SK-N-SH treated with all-trans-retinoic acid at 6 μM for 48 hours (cell line): ENCODE data around the gene PHPT1.

Source experiments
- ATAC-seq: fragments of 200-7000 bp; cut with Tn5 transposase; 3 replicates; pipeline ENCODE4 v1.9.1; 2020; ENCODE audit warnings: mild to moderate bottlenecking, moderate library complexity
- ARNTL ChIP-seq: fragments of 450-650 bp; formaldehyde crosslinking; IDR thresholded peaks from 2 replicates; pipeline ENCODE4 v1.5.0; 2020; ENCODE audit warnings: low read depth, mild to moderate bottlenecking, moderate library complexity, borderline replicate concordance
- CREB5 ChIP-seq: fragments of 250-450 bp; sonication (Bioruptor Pico); IDR thresholded peaks from 2 replicates; pipeline ENCODE4 v1.5.1; 2020; ENCODE audit warnings: low read depth, mild to moderate bottlenecking, moderate library complexity
- CSDC2 ChIP-seq: fragments of 250-450 bp; sonication (Bioruptor Pico); IDR thresholded peaks from 2 replicates; pipeline ENCODE4 v1.5.0; 2020; ENCODE audit warnings: mild to moderate bottlenecking, moderate library complexity
- GLIS3 ChIP-seq: fragments of 250-450 bp; sonication (Bioruptor Pico); IDR thresholded peaks from 2 replicates; pipeline ENCODE4 v1.5.0; 2020; ENCODE audit warnings: mild to moderate bottlenecking, moderate library complexity
- ISL1 ChIP-seq: fragments of 250-450 bp; sonication (Bioruptor Pico); IDR thresholded peaks from 2 replicates; pipeline ENCODE4 v2.1.2; 2022; ENCODE audit warnings: mild to moderate bottlenecking, moderate library complexity
- OSR1 ChIP-seq: fragments of 250-450 bp; sonication (Bioruptor Pico); IDR thresholded peaks from 2 replicates; pipeline ENCODE4 v1.8.0; 2022; ENCODE audit warnings: moderate library complexity, mild to moderate bottlenecking, inconsistent platforms
- POU6F1 ChIP-seq: fragments of 250-450 bp; sonication (Bioruptor Pico); IDR thresholded peaks from 2 replicates; pipeline ENCODE4 v1.8.0; 2021; ENCODE audit warnings: low read depth, mild to moderate bottlenecking, moderate library complexity, borderline replicate concordance
- PPARA ChIP-seq: fragments of 250-450 bp; sonication (Bioruptor Pico); IDR thresholded peaks from 2 replicates; pipeline ENCODE4 v1.5.0; 2020; ENCODE audit warnings: mild to moderate bottlenecking, borderline replicate concordance
- RARB ChIP-seq: fragments of 250-450 bp; sonication (Bioruptor Pico); IDR thresholded peaks from 2 replicates; pipeline ENCODE4 v1.8.0; 2021; ENCODE audit warnings: mild to moderate bottlenecking, moderate library complexity
- SNAI2 ChIP-seq: fragments of 250-450 bp; sonication (Bioruptor Pico); IDR thresholded peaks from 2 replicates; pipeline ENCODE4 v1.5.0; 2020; ENCODE audit warnings: mild to moderate bottlenecking, moderate library complexity
- TCF4 ChIP-seq: fragments of 250-450 bp; sonication (Bioruptor Pico); IDR thresholded peaks from 2 replicates; pipeline ENCODE4 v1.8.0; 2021; ENCODE audit warnings: mild to moderate bottlenecking, moderate library complexity, borderline replicate concordance
- TOX ChIP-seq: fragments of 250-450 bp; sonication (Bioruptor Pico); IDR thresholded peaks from 2 replicates; pipeline ENCODE4 v1.8.0; 2021; ENCODE audit warnings: mild to moderate bottlenecking, moderate library complexity, borderline replicate concordance
- TSHZ2 ChIP-seq: fragments of 250-450 bp; sonication (Bioruptor Pico); IDR thresholded peaks from 2 replicates; pipeline ENCODE4 v1.5.0; 2020; ENCODE audit warnings: mild to moderate bottlenecking, moderate library complexity
- ZFP3 ChIP-seq: fragments of 250-450 bp; sonication (Bioruptor Pico); IDR thresholded peaks from 2 replicates; pipeline ENCODE4 v1.5.0; 2020; ENCODE audit warnings: mild to moderate bottlenecking, moderate library complexity
- ZFP30 ChIP-seq: fragments of 450-650 bp; formaldehyde crosslinking; IDR thresholded peaks from 2 replicates; pipeline ENCODE4 v1.5.0; 2022; ENCODE audit warnings: mild to moderate bottlenecking, moderate library complexity
- ZNF565 ChIP-seq: fragments of 450-650 bp; formaldehyde crosslinking; conservative IDR thresholded peaks from 2 replicates; pipeline ENCODE4 v1.5.0; 2020; ENCODE audit warnings: low read depth, mild to moderate bottlenecking, moderate library complexity
- ZNF70 ChIP-seq: fragments of 450-650 bp; formaldehyde crosslinking; IDR thresholded peaks from 2 replicates; pipeline ENCODE4 v1.5.0; 2020; ENCODE audit warnings: mild to moderate bottlenecking, moderate library complexity
- ZNF8 ChIP-seq: fragments of 450-650 bp; formaldehyde crosslinking; IDR thresholded peaks from 2 replicates; pipeline ENCODE4 v1.5.0; 2020; ENCODE audit warnings: mild to moderate bottlenecking, moderate library complexity
- TF ChIP-seq, protein P1 (sequence below): fragments of 250-450 bp; sonication (Bioruptor Pico); IDR thresholded peaks from 2 replicates; pipeline ENCODE4 v1.8.0; 2020; ENCODE audit warnings: mild to moderate bottlenecking, moderate library complexity, borderline replicate concordance
- TF ChIP-seq, protein P2 (sequence below): fragments of 250-450 bp; sonication (Bioruptor Pico); IDR thresholded peaks from 2 replicates; pipeline ENCODE4 v1.5.1; 2021; ENCODE audit warnings: mild to moderate bottlenecking, moderate library complexity

PHPT1 gene

GRCh38 chr9:136851941-136852663 is 2.9 kb downstream of the PHPT1 start, which contains the start of gene MAMDC4:
MAMDC4 (plus strand) TSS chr9:136852346; CDS start chr9:136852417, 71 bp downstream.
- ATAC-seq = no peak
- TF ChIP-seq GLIS3 (CRISPR knock-in tag) (no peak), ZNF8 (CRISPR knock-in tag) (no peak), CREB5 (no peak), TOX (no peak), ZNF70 (CRISPR knock-in tag) (no peak), ZFP30 (CRISPR knock-in tag) (no peak)
- TF ChIP-seq, all 23 proteins: peak for 0

DNA sequence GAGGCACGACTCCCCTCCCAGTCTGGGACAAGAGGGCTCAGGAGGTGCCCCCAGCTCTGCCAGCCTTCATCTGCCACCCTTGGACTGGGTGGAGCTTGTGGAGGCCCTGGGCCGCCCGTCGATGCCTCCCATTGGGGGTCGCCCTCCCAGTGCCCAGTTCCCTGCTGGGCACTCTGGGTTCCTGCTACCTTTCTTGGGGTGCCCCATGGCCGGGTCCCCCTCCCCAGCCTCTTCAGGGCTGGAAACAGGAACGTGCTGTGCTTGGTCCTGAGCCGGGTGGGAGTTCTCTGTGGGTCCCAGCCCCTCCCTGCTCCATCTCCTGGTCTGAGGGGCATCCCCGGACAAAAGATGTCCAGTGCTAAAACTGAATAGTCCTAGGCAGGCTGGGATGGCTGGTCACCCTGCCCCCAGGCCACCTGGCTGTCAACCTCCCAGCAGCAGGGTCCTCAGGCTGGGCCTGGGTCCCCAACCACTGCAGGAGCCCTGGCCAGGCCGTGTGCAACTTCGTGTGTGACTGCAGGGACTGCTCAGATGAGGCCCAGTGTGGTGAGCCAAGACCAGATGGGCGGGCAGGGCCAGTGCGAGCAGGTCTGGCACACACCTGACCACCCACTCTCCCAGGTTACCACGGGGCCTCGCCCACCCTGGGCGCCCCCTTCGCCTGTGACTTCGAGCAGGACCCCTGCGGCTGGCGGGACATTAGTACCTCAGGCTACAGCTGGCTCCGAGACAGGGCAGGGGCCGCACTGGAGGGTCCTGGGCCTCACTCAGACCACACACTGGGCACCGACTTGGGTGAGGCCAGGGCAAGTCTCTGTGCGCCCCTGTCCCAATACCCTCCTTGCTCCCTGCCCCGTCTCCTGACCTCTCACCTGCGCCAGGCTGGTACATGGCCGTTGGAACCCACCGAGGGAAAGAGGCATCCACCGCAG is 3.7 kb downstream of the PHPT1 start:
- ATAC-seq = no peak
- TF ChIP-seq TSHZ2 (CRISPR knock-in tag) (no peak), TOX (no peak), SNAI2 (CRISPR knock-in tag) (no peak), ISL1 (CRISPR knock-in tag) (no peak), RARB (CRISPR knock-in tag) (no peak), PPARA (CRISPR knock-in tag) (no peak), ARNTL (CRISPR knock-in tag) (no peak), GLIS3 (CRISPR knock-in tag) (no peak), ZNF70 (CRISPR knock-in tag) (no peak), ZNF565 (CRISPR knock-in tag) (no peak), ZFP3 (CRISPR knock-in tag) (no peak)
- TF ChIP-seq, protein P1, sequence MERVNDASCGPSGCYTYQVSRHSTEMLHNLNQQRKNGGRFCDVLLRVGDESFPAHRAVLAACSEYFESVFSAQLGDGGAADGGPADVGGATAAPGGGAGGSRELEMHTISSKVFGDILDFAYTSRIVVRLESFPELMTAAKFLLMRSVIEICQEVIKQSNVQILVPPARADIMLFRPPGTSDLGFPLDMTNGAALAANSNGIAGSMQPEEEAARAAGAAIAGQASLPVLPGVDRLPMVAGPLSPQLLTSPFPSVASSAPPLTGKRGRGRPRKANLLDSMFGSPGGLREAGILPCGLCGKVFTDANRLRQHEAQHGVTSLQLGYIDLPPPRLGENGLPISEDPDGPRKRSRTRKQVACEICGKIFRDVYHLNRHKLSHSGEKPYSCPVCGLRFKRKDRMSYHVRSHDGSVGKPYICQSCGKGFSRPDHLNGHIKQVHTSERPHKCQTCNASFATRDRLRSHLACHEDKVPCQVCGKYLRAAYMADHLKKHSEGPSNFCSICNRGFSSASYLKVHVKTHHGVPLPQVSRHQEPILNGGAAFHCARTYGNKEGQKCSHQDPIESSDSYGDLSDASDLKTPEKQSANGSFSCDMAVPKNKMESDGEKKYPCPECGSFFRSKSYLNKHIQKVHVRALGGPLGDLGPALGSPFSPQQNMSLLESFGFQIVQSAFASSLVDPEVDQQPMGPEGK (CRISPR knock-in tag) = no peak
- TF ChIP-seq, protein P2, sequence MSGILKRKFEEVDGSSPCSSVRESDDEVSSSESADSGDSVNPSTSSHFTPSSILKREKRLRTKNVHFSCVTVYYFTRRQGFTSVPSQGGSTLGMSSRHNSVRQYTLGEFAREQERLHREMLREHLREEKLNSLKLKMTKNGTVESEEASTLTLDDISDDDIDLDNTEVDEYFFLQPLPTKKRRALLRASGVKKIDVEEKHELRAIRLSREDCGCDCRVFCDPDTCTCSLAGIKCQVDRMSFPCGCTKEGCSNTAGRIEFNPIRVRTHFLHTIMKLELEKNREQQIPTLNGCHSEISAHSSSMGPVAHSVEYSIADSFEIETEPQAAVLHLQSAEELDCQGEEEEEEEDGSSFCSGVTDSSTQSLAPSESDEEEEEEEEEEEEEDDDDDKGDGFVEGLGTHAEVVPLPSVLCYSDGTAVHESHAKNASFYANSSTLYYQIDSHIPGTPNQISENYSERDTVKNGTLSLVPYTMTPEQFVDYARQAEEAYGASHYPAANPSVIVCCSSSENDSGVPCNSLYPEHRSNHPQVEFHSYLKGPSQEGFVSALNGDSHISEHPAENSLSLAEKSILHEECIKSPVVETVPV = no peak

GRCh38 chr9:136853596-136854112 is 4.4 kb downstream of the PHPT1 start:
- ATAC-seq = no peak
- no peak for TF ChIP-seq OSR1 (CRISPR knock-in tag)
- no peak for TF ChIP-seq POU6F1 (CRISPR knock-in tag)
- no peak for TF ChIP-seq PPARA (CRISPR knock-in tag)
- TF ChIP-seq CSDC2 = no peak
- TF ChIP-seq ARNTL (CRISPR knock-in tag) = no peak
- TF ChIP-seq ZFP3 (CRISPR knock-in tag) = no peak
- TF ChIP-seq TCF4 = no peak
- TF ChIP-seq ISL1 (CRISPR knock-in tag) = no peak
- TF ChIP-seq, protein P1 (CRISPR knock-in tag) = no peak
- TF ChIP-seq ZNF8 (CRISPR knock-in tag) = no peak
- no peak for TF ChIP-seq GLIS3 (CRISPR knock-in tag)
- TF ChIP-seq RARB (CRISPR knock-in tag) = no peak
